WTC11 (cell line): ENCODE results near the gene IL17RB. TPM values are rescaled to one million over a fixed set of nuclear protein-coding genes. Genes with fewer than 3 reads are reported as not detected.
A peak's percentile ranks its signal among the peaks of the same experiment; 100 is the strongest.

ENCODE experiments used
- ATAC-seq: fragments of 200-7000 bp; cut with Tn5 transposase; 2 replicates; pipeline ENCODE4 v1.10.0; 2021; ENCODE audit warnings: mild to moderate bottlenecking, moderate library complexity
- CTCF ChIA-PET: fragments of 300-600 bp; sonication (Branson Sonifier 250); formaldehyde crosslinking; loops from one replicate; lab custom pipeline; 2021; ENCODE audit warnings: antibody characterized with exemption; lab: Charles Lee
- POLR2A ChIA-PET: fragments of 350-600 bp; sonication (Branson Sonifier 250); formaldehyde crosslinking; loops from one replicate; lab custom pipeline; 2021; ENCODE audit warnings: antibody characterized with exemption; lab: Charles Lee
- DNase-seq: peaks from one replicate; pipeline ENCODE4 v3.0.0; 2021; ENCODE audit warnings: low spot score
- H3K27ac Mint-ChIP-seq: 2 replicates; pipeline ENCODE4 v1.8.0; 2021; ENCODE audit warnings: mixed read lengths
- H3K27me3 Mint-ChIP-seq: 2 replicates; pipeline ENCODE4 v1.8.0; 2021; ENCODE audit warnings: low read depth, mild to moderate bottlenecking, moderate library complexity, mixed read lengths
- H3K36me3 Mint-ChIP-seq: 2 replicates; pipeline ENCODE4 v1.8.0; 2021; ENCODE audit warnings: mixed read lengths
- H3K4me1 Mint-ChIP-seq: 2 replicates; pipeline ENCODE4 v1.8.0; 2022; ENCODE audit warnings: mixed read lengths
- H3K4me3 Mint-ChIP-seq: 2 replicates; pipeline ENCODE4 v1.8.0; 2021; ENCODE audit warnings: mild to moderate bottlenecking, moderate library complexity, mixed read lengths
- H3K9me3 Mint-ChIP-seq: 2 replicates; pipeline ENCODE4 v1.8.0; 2021; ENCODE audit warnings: mixed read lengths
- AR ChIP-seq: fragments of 250-450 bp; sonication (Bioruptor Pico); IDR thresholded peaks from 2 replicates; pipeline ENCODE4 v1.9.0; 2021; ENCODE audit warnings: mild to moderate bottlenecking
- ATF3 ChIP-seq: sonication (generic); formaldehyde crosslinking; conservative IDR thresholded peaks from 2 replicates; pipeline ENCODE4 v1.8.1; 2022; ENCODE audit warnings: mild to moderate bottlenecking, missing genetic modification reagents
- ATF6 ChIP-seq: sonication (generic); formaldehyde crosslinking; IDR thresholded peaks from 2 replicates; pipeline ENCODE4 v1.8.1; 2023; ENCODE audit warnings: mild to moderate bottlenecking, missing genetic modification reagents
- CDX4 ChIP-seq: fragments of 250-450 bp; sonication (Bioruptor Pico); IDR thresholded peaks from 2 replicates; pipeline ENCODE4 v1.9.0; 2021; ENCODE audit warnings: moderate library complexity, mild to moderate bottlenecking, inconsistent platforms, borderline replicate concordance
- CREB1 ChIP-seq: sonication (generic); formaldehyde crosslinking; IDR thresholded peaks from 2 replicates; pipeline ENCODE4 v1.8.0; 2023; ENCODE audit warnings: mild to moderate bottlenecking, missing genetic modification reagents
- EMX1 ChIP-seq: fragments of 250-450 bp; sonication (Bioruptor Pico); IDR thresholded peaks from 2 replicates; pipeline ENCODE4 v1.8.0; 2021; ENCODE audit warnings: mild to moderate bottlenecking
- GABPB1 ChIP-seq: sonication (generic); formaldehyde crosslinking; IDR thresholded peaks from 2 replicates; pipeline ENCODE4 v1.8.1; 2023; ENCODE audit warnings: mild to moderate bottlenecking, missing genetic modification reagents
- MLX ChIP-seq: sonication (generic); formaldehyde crosslinking; IDR thresholded peaks from 2 replicates; pipeline ENCODE4 v1.8.1; 2023; ENCODE audit warnings: mild to moderate bottlenecking, missing genetic modification reagents, moderate library complexity
- MYBL2 ChIP-seq: sonication (generic); formaldehyde crosslinking; IDR thresholded peaks from 2 replicates; pipeline ENCODE4 v1.8.1; 2023; ENCODE audit warnings: mild to moderate bottlenecking, moderate library complexity, missing genetic modification reagents
- OVOL2 ChIP-seq: fragments of 250-450 bp; sonication (Bioruptor Pico); IDR thresholded peaks from 2 replicates; pipeline ENCODE4 v1.9.0; 2021; ENCODE audit warnings: mild to moderate bottlenecking, borderline replicate concordance
- SMAD3 ChIP-seq: sonication (generic); formaldehyde crosslinking; IDR thresholded peaks from 2 replicates; pipeline ENCODE4 v1.8.0; 2022; ENCODE audit warnings: missing genetic modification reagents, mild to moderate bottlenecking, borderline replicate concordance
- ZBTB21 ChIP-seq: sonication (generic); formaldehyde crosslinking; IDR thresholded peaks from 2 replicates; pipeline ENCODE4 v1.8.1; 2023; ENCODE audit warnings: mild to moderate bottlenecking, missing genetic modification reagents, borderline replicate concordance
- ZNF317 ChIP-seq: sonication (generic); formaldehyde crosslinking; IDR thresholded peaks from 2 replicates; pipeline ENCODE4 v1.8.1; 2023; ENCODE audit warnings: low read depth, mild to moderate bottlenecking, moderate library complexity, missing genetic modification reagents, borderline replicate concordance
- ZNF416 ChIP-seq: fragments of 250-450 bp; sonication (Bioruptor Pico); IDR thresholded peaks from 2 replicates; pipeline ENCODE4 v1.9.0; 2021; ENCODE audit warnings: mild to moderate bottlenecking, inconsistent platforms
- ZSCAN18 ChIP-seq: fragments of 250-450 bp; sonication (Bioruptor Pico); IDR thresholded peaks from 2 replicates; pipeline ENCODE4 v2.1.2; 2022; ENCODE audit warnings: mild to moderate bottlenecking, moderate library complexity
- total RNA-seq: library from RNA; stranded (reverse); gene quantifications from 3 replicates; pipeline ENCODE4 v1.2.3, GENCODE V29; 2021

The IL17RB gene
- total RNA-seq, 1 experiment from 2014 or later: 5.6 TPM

- ATAC-seq: 0 out of 2 replicates have a peak, but pooled peaks have one; percentile 18
- TF ChIP-seq CDX4 (CRISPR knock-in tag): no peak
- no peak for TF ChIP-seq CREB1 (CRISPR knock-in tag)
- no peak for TF ChIP-seq ZBTB21 (CRISPR knock-in tag)
- TF ChIP-seq ZNF317 (CRISPR knock-in tag): no peak
- no peak for TF ChIP-seq ATF3
- no peak for TF ChIP-seq AR (CRISPR knock-in tag)
- TF ChIP-seq MYBL2 (CRISPR knock-in tag): no peak
- TF ChIP-seq ZSCAN18 (CRISPR knock-in tag): no peak
- no peak for TF ChIP-seq GABPB1 (CRISPR knock-in tag)
- TF ChIP-seq EMX1 (CRISPR knock-in tag): no peak
- TF ChIP-seq OVOL2 (CRISPR knock-in tag): no peak
- no peak for TF ChIP-seq ZNF416 (CRISPR knock-in tag)
- no peak for TF ChIP-seq ATF6 (CRISPR knock-in tag)
- CTCF ChIA-PET: interaction anchor here (1.0 to 2.2 kb wide), 5 partner anchors 9 to 94 kb away, joined by 3 to 8 read pairs (median 4); no protein-coding TSS in a partner anchor
- no peak for DNase-seq
- Mint-ChIP-seq H3K36me3 (no peaks in the 10 kb centered on the region), H3K27ac (peak overlapping the region; percentile 36; the same call in 1 of the 2 replicates), H3K4me1 (peaks cover 15% of the 10 kb centered on the region), H3K4me3 (no peak overlapping the region), H3K9me3 (no peaks in the 10 kb centered on the region), H3K27me3 (no peaks in the 10 kb centered on the region)
- POLR2A ChIA-PET: no interaction called here
These were observed 42.3 kb upstream of the IL17RB start for GRCh38 chr3:53803816-53804695.

DNA sequence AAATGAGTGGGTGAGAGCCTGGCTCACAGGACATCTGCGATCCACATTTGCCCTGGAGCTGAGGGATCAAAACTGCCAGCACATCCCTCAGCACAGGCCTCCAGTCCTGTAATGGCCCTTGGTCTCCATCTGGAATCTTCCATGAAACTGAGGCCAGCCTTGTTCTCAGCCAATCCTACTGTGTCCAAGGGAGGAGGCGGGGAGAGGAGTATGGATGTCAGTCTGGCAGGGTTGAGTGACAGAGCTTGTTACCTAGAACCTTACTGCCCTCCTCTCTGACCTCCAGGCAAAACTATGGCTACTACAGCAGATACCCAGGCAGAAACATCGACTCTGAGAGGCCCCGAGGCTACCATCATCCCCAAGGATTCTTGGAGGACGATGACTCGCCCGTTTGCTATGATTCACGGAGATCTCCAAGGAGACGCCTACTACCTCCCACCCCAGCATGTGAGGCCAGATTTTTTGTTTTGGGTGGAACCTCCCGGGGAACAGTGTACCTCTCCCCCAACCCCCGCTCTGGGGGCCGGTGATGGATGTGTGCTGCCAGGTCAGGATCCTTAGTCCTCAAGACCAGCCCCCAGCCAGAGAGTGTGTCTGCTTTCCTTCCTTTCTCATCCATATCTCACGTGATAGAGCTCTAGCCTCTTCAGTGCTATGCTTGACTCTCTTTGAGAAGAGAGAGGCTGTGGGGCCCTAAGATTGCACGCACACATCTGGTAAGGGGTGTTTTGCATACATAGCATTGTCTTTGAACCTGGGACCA lies 41.5 kb upstream of the IL17RB start:
- H3K36me3 Mint-ChIP-seq: no peaks in the 10 kb centered on the region
- peak; percentile 25 for ATAC-seq
- H3K4me3 Mint-ChIP-seq: no peak overlapping the region
- no peaks in the 10 kb centered on the region for H3K27me3 Mint-ChIP-seq
- DNase-seq: no peak
- no peaks in the 10 kb centered on the region for H3K9me3 Mint-ChIP-seq
- TF ChIP-seq EMX1 (CRISPR knock-in tag) (no peak), ZBTB21 (CRISPR knock-in tag) (no peak), ZNF317 (CRISPR knock-in tag) (no peak), MLX (no peak), SMAD3 (no peak)
- H3K4me1 Mint-ChIP-seq: peaks cover 15% of the 10 kb centered on the region
- ChIA-PET POLR2A (no interaction called here), CTCF (interaction anchor here (1.0 to 2.2 kb wide), 4 partner anchors 8 to 95 kb away, joined by 3 to 8 read pairs (median 4); no protein-coding TSS in a partner anchor)
- no peak overlapping the region for H3K27ac Mint-ChIP-seq
